Right lobe of liver (tissue), 6 donors: Measurements from ENCODE around the gene RBFOX1. TPM values are rescaled to one million over a fixed set of nuclear protein-coding genes. Genes with fewer than 3 reads are reported as not detected.

Experiments
- ATAC-seq, 4 donors: fragments of 200-7000 bp; cut with Tn5 transposase; one replicate each; pipeline ENCODE4 v1.9.1; 2020; ENCODE audit warnings: mild to moderate bottlenecking in 4 of 4, moderate library complexity in 4 of 4
- DNase-seq, 3 donors: peaks; one replicate each; pipeline ENCODE4 v3.0.0-alpha.2; 2020
- H3K27ac ChIP-seq, 3 donors: fragments of 200-600 bp; one replicate each; pipeline ENCODE4 v1.8.0; 2022
- H3K27me3 ChIP-seq, 2 donors: fragments of 200-600 bp; one replicate each; pipeline ENCODE4 v1.8.0; 2022
- H3K36me3 ChIP-seq, 4 donors: fragments of 200-600 bp; sonication (generic) in 1 of 4; one replicate each; pipeline versions ENCODE4 v1.5.1 to v1.8.0; 2017 to 2022; ENCODE audit warnings: control low read depth in 1 of 4
- H3K4me1 ChIP-seq, 4 donors: fragments of 200-600 bp; sonication (generic) in 1 of 4; one replicate each; pipeline versions ENCODE4 v1.5.1 to v1.8.0; 2017 to 2022; ENCODE audit warnings: control low read depth in 1 of 4
- H3K4me3 ChIP-seq, 3 donors: fragments of 200-600 bp; one replicate each; pipeline ENCODE4 v1.8.0; 2022
- H3K9me3 ChIP-seq, 4 donors: fragments of 200-600 bp; sonication (generic) in 1 of 4; one replicate each; pipeline versions ENCODE4 v1.5.1 to v1.8.0; 2017 to 2022; ENCODE audit warnings: control low read depth in 1 of 4
- POLR2A ChIP-seq: fragments of 450-650 bp; IDR thresholded peaks from one replicate; pipeline ENCODE4 v1.6.1; 2017; ENCODE audit warnings: antibody characterized with exemption, mild to moderate bottlenecking
- WGBS: methylation state at CpG from one replicate; pipeline ENCODE4 v1.1.6; 2018; ENCODE audit warnings: low coverage, low lambda C conversion rate; ENCODE audit not compliant: insufficient coverage; ENCODE audit errors: missing lambda C conversion rate; 5-methylcytosine and 5-hydroxymethylcytosine counted together
- intact Hi-C, 2 donors: fragments of 100-400 bp; cut with DNase I; formaldehyde crosslinking; loops; one replicate each; pipeline versions ENCODE4 v1.11.2 to v1.14.1; 2022
- total RNA-seq, 6 experiments: library from RNA; depleted of rRNA in 2 of 6; stranded (reverse); fragments of >200 nt in 2 of 6; fragmentation: NEBNext Ultra II Directional in 3 of 6; extraction: Animal tissue kit (Norgen Biotek cat#: 25700) in 3 of 6; gene quantifications; one replicate each; pipeline versions ENCODE4 v1.1.0 to v1.2.4, GENCODE V29; 2016 to 2023
- TF ChIP-seq, protein P1 (sequence below), 4 donors: fragments of 200-600 bp in 3 of 4; fragments of 450-650 bp in 1 of 4; IDR thresholded peaks; one replicate each; pipeline versions ENCODE4 v1.5.1 to v1.8.0; 2016 to 2022; ENCODE audit warnings: antibody characterized with exemption in 4 of 4, mild to moderate bottlenecking in 2 of 4
- donor health status: DM: no; HTN: yes; CAD: no.
- donor health status: DM: no; HTN: no; CAD: no.
- donor health status: DM: no; HTN: no; CAD: no.
- donor health status: DM: no; HTN: yes; CAD: no.
- donor health status: DM: no; HTN: yes; CAD: no.

RBFOX1 gene
- total RNA-seq, 6 experiments from 2014 or later: 0.19 TPM; not detected in 5

DNA sequence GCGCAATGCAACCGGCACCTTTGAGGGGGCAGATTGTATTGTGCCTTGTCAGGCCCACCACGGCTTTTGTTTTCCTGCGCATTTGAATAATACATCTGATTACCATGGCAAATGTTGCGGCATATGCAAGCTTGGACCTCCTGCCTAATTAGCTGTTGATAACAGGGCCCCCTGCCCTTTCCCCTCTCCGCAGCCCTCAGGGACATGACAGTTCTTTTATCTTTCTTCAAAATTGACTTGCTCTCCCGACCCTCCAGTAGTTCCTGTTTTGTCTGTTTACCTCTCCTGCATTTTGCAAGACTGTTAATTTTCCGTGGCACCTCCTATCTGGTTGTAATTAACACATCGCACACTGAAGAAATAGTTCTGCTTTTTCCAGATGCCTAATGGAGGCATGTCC lies 86.8 kb downstream of the RBFOX1 start:
- H3K4me3 ChIP-seq: no peak overlapping the region
- no peaks in the 10 kb centered on the region for H3K4me1 ChIP-seq
- intact Hi-C loops: no loop called here
- no peak overlapping the region for H3K27ac ChIP-seq
- no peak for DNase-seq
- TF ChIP-seq, protein P1, sequence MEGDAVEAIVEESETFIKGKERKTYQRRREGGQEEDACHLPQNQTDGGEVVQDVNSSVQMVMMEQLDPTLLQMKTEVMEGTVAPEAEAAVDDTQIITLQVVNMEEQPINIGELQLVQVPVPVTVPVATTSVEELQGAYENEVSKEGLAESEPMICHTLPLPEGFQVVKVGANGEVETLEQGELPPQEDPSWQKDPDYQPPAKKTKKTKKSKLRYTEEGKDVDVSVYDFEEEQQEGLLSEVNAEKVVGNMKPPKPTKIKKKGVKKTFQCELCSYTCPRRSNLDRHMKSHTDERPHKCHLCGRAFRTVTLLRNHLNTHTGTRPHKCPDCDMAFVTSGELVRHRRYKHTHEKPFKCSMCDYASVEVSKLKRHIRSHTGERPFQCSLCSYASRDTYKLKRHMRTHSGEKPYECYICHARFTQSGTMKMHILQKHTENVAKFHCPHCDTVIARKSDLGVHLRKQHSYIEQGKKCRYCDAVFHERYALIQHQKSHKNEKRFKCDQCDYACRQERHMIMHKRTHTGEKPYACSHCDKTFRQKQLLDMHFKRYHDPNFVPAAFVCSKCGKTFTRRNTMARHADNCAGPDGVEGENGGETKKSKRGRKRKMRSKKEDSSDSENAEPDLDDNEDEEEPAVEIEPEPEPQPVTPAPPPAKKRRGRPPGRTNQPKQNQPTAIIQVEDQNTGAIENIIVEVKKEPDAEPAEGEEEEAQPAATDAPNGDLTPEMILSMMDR (IDR thresholded peaks at IDR 0.05): no peak
- 16% methylated on average over 8 of the region's 9 CpGs for WGBS
- ATAC-seq: no peak
- H3K27me3 ChIP-seq: no peaks in the 10 kb centered on the region
- no peaks in the 10 kb centered on the region for H3K36me3 ChIP-seq
- H3K9me3 ChIP-seq: no peaks in the 10 kb centered on the region

DNA sequence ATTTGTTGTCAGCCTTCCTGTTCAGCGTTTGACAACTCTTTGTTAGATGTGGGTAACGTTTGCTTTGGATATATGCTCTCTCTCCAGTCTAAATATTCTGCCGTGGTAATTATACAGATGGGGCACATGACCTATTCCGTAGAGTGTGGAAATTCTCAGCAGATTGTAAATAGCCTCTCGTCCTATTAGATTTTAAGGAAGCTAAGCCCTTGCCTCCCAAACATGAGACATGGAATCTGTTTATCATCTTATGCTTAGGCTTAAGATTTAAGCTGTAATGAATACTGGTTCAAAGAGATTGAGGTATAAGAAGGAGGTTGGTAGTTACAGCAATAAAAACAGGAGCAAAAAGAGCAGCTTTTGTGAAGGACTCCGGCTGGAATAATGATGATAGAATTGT lies 87.4 kb downstream of the RBFOX1 start:
- WGBS: 15% methylated on average over 6 of the region's 6 CpGs
- H3K9me3 ChIP-seq: no peaks in the 10 kb centered on the region
- H3K4me1 ChIP-seq: no peaks in the 10 kb centered on the region
- no peaks in the 10 kb centered on the region for H3K27me3 ChIP-seq
- no peak overlapping the region for H3K27ac ChIP-seq
- H3K4me3 ChIP-seq: no peak overlapping the region
- ATAC-seq (no peak), DNase-seq (no peak)
- intact Hi-C loops: no loop called here
- TF ChIP-seq, protein P1 (IDR thresholded peaks at IDR 0.05): no peak
- no peak for TF ChIP-seq POLR2A
- H3K36me3 ChIP-seq: no peaks in the 10 kb centered on the region

DNA sequence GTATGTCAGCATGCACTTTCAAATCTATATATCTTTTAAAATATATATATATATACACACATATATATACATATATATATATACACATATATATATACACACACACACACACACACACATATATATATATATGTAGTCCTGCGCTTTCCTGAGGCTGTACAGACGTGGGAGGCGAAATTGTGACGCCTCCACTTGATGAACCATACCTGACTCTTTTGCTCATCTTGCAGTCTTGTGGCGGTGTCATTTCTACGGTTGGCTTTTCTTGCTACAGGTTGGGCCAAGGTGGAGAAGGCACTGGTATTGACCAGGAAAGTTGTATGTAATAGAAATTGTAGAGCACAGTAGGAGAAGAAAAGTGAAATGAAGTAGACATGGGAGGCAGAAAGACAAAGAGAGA lies 88.2 kb downstream of the RBFOX1 start:
- ATAC-seq: no peak
- Histone ChIP-seq H3K9me3 (no peaks in the 10 kb centered on the region), H3K36me3 (no peaks in the 10 kb centered on the region), H3K4me1 (no peaks in the 10 kb centered on the region), H3K4me3 (no peak overlapping the region), H3K27ac (no peak overlapping the region), H3K27me3 (peaks cover 0 to 2% of the 10 kb centered on the region in 2 donors)
- DNase-seq: no peak
- WGBS: 83% methylated on average over 6 of the region's 6 CpGs
- no peak for TF ChIP-seq POLR2A
- TF ChIP-seq, protein P1 (IDR thresholded peaks at IDR 0.05): no peak
- intact Hi-C loops: no loop called here

DNA sequence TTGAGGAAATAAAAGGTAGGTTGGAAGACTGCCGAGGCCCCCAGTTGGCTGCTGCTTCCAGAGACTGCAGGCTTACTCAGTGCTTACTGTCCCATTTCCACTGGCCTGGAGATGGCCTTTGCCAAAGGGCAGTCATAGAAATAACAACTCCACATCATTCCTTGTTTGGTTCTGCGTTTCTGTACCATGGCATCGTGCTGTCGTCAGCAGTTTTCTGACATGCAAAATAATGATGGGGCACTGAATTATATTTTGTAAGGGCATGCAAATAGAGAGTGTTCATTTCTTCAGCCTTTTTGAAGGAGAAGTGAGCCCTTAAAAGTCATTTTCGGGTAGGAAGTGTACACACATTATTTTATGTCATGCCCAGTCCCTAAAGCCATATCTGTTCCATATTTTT lies 88.9 kb downstream of the RBFOX1 start:
- ATAC-seq: no peak
- Histone ChIP-seq H3K9me3 (no peaks in the 10 kb centered on the region), H3K27me3 (peaks cover 0 to 5% of the 10 kb centered on the region in 2 donors), H3K36me3 (no peaks in the 10 kb centered on the region), H3K4me1 (no peaks in the 10 kb centered on the region), H3K27ac (no peak overlapping the region), H3K4me3 (no peak overlapping the region)
- no peak for DNase-seq
- TF ChIP-seq POLR2A: no peak
- TF ChIP-seq, protein P1 (IDR thresholded peaks at IDR 0.05): no peak
- intact Hi-C loops: no loop called here
- WGBS: 54% methylated on average over 4 of the region's 5 CpGs
